HCT116 (cell line): ENCODE measurements around the gene ANXA7.

Experiments
- CTCF ChIP-seq, 3 experiments: fragments of 200-600 bp in 1 of 3; sonication (generic) in 1 of 3; IDR thresholded peaks in 2 of 3; conservative IDR thresholded peaks in 1 of 3; 2 replicates each; pipeline ENCODE4 v1.5.1; 2012 to 2017; ENCODE audit warnings: low read depth in 2 of 3, low read length in 2 of 3, antibody characterized with exemption in 1 of 3, borderline replicate concordance in 1 of 3, control low read depth in 1 of 3, mild to moderate bottlenecking in 1 of 3, mixed read lengths in 1 of 3, mixed run types in 1 of 3, moderate library complexity in 1 of 3; ENCODE audit not compliant: insufficient read depth in 1 of 3
- POLR2A ChIP-seq: IDR thresholded peaks from 2 replicates; pipeline ENCODE4 v1.7.0; 2011; ENCODE audit warnings: borderline replicate concordance; ENCODE audit not compliant: insufficient read depth, insufficient read length; ENCODE audit errors: extremely low read depth
- POLR2AphosphoS5 ChIP-seq: IDR thresholded peaks from 2 replicates; pipeline ENCODE4 v1.6.1; 2011; ENCODE audit warnings: mild to moderate bottlenecking, low read depth, low read length, moderate library complexity
- YY1 ChIP-seq: IDR thresholded peaks from 2 replicates; pipeline ENCODE4 v1.6.1; 2011; ENCODE audit warnings: low read length, low read depth, moderate library complexity, mild to moderate bottlenecking; ENCODE audit not compliant: insufficient replicate concordance; ENCODE audit errors: extremely low read depth

- TF ChIP-seq CTCF (IDR thresholded peaks at IDR 0.05 in 2 of 3, conservative IDR thresholded peaks at IDR 0.05 in 1 of 3; ENCODE audit: borderline replicate concordance in 1 of 3, insufficient read depth in 1 of 3, low read depth in 2 of 3, low read length in 2 of 3) (no peak), POLR2A (no peak), YY1 (no peak), POLR2AphosphoS5 (no peak)
These were observed 69.6 kb downstream of the ANXA7 start for GRCh38 chr10:73344269-73344668.
